Brain microvascular endothelial cell (primary cell): ENCODE results near the gene GLRX3.
A peak's percentile ranks its signal among the peaks of the same experiment; 100 is the strongest.

Experiments used
- DNase-seq: peaks from one replicate; pipeline ENCODE4 v3.0.0-alpha.2; 2020
- H3K27ac ChIP-seq: fragments of 250-450 bp; sonication (Bioruptor Pico); 2 replicates; pipeline ENCODE4 v1.5.1; 2020; ENCODE audit warnings: mild to moderate bottlenecking, moderate library complexity
- H3K27me3 ChIP-seq: fragments of 250-450 bp; sonication (Bioruptor Pico); replicated peaks from 2 replicates; pipeline ENCODE4 v1.5.1; 2020; ENCODE audit warnings: mild to moderate bottlenecking
- H3K36me3 ChIP-seq: fragments of 250-450 bp; sonication (Bioruptor Pico); replicated peaks from 2 replicates; pipeline ENCODE4 v1.5.1; 2020; ENCODE audit warnings: mild to moderate bottlenecking
- H3K4me3 ChIP-seq: 2 replicates; pipeline ENCODE4 v1.5.1; 2011; ENCODE audit warnings: low read depth, mild to moderate bottlenecking, control low read depth, low read length, moderate library complexity
- CTCF ChIP-seq: IDR thresholded peaks from 2 replicates; pipeline ENCODE4 v1.5.1; 2011; ENCODE audit warnings: low read depth, mild to moderate bottlenecking, moderate library complexity, low read length, control low read depth, inconsistent platforms; ENCODE audit errors: missing control alignments
- in situ Hi-C: cut with HindIII; loops from 2 replicates; pipeline ENCODE4 v1.10.0; 2017; ENCODE audit warnings: low sequenced_read_pairs, low pct_ligation_motif_present

GLRX3 gene

GRCh38 chr10:130137090-130137448 is 878 bp downstream of the GLRX3 start:
- TF ChIP-seq CTCF = no peak
- peak overlapping the region; percentile 53 for H3K27ac ChIP-seq
- peaks cover 3% of the 10 kb centered on the region for H3K36me3 ChIP-seq
- peak overlapping the region; percentile 81 for H3K4me3 ChIP-seq
- no peaks in the 10 kb centered on the region for H3K27me3 ChIP-seq
- in situ Hi-C loops = no loop called here
- DNase-seq = peak; percentile 35

GRCh38 chr10:130137659-130138478 is 1.7 kb downstream of the GLRX3 start:
- in situ Hi-C loops = no loop called here
- Histone ChIP-seq H3K36me3 (peaks cover 9% of the 10 kb centered on the region), H3K4me3 (peak overlapping the region; percentile 81), H3K27ac (peak overlapping the region; percentile 53), H3K27me3 (no peaks in the 10 kb centered on the region)
- TF ChIP-seq CTCF = no peak
- no peak for DNase-seq

- DNase-seq = peak; percentile 61
- Histone ChIP-seq H3K36me3 (peaks cover 10% of the 10 kb centered on the region), H3K27ac (peak overlapping the region; percentile 31), H3K27me3 (no peaks in the 10 kb centered on the region), H3K4me3 (no peak overlapping the region)
- TF ChIP-seq CTCF = no peak
- in situ Hi-C loops = no loop called here
These were observed 2.3 kb downstream of the GLRX3 start for GRCh38 chr10:130138479-130138866.

- in situ Hi-C loops = no loop called here
- TF ChIP-seq CTCF = no peak
- H3K27ac ChIP-seq = no peak overlapping the region
These were observed 4.2 kb downstream of the GLRX3 start for GRCh38 chr10:130140425-130140824.

GRCh38 chr10:130141038-130141437 is 4.8 kb downstream of the GLRX3 start:
- no peak overlapping the region for H3K27ac ChIP-seq
- H3K27me3 ChIP-seq = no peaks in the 10 kb centered on the region
- no peak for TF ChIP-seq CTCF
- peaks cover 14% of the 10 kb centered on the region for H3K36me3 ChIP-seq
- in situ Hi-C loops = no loop called here
- H3K4me3 ChIP-seq = no peak overlapping the region
- no peak for DNase-seq

More at GRCh38 chr10:130140425-130140824, 4.2 kb downstream of the GLRX3 start:
- Histone ChIP-seq H3K36me3 (peaks cover 10% of the 10 kb centered on the region), H3K4me3 (no peak overlapping the region), H3K27me3 (no peaks in the 10 kb centered on the region)
- no peak for DNase-seq

- peaks cover 18% of the 10 kb centered on the region for H3K36me3 ChIP-seq
- no peak overlapping the region for H3K27ac ChIP-seq
- no peak overlapping the region for H3K4me3 ChIP-seq
- in situ Hi-C loops = no loop called here
- no peak for TF ChIP-seq CTCF
- peak; percentile 43 for DNase-seq
- H3K27me3 ChIP-seq = no peaks in the 10 kb centered on the region
These were observed 5.3 kb downstream of the GLRX3 start for GRCh38 chr10:130141460-130141859.
